ENCODE data around the gene ESR2. TPM values are rescaled to one million over a fixed set of nuclear protein-coding genes. Genes with fewer than 3 reads are reported as not detected.

Gene ESR2
- total RNA-seq, 2 donors from 2014 or later: 0.56 to 6.1 TPM

DNA sequence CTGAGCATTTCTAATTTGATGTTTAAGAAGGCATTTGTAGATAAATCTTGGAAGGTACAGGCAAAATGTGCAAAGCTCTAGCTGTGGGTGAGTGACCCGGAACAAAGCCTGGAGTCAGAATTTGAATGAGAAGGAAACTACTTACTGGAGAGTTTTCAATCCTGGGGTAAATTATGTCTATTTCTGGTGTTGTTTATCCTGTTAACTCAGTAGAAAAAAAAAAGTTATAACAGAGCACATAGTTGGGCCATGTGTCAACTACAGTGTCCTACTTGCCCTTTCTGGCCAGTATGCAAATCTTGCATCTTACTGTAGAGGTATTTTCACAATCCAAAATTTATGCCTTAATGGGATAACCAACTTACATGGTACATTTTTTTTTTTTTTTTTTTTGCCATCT lies 259.0 kb downstream of the ESR2 start:
- H3K9me3 Mint-ChIP-seq: no peaks in the 10 kb centered on the region
- no peaks in the 10 kb centered on the region for H3K27me3 Mint-ChIP-seq
- H3K36me3 Mint-ChIP-seq (ENCODE audit: low read depth): peaks cover 72% of the 10 kb centered on the region
- ATAC-seq (replicated peaks): no peak
- no peak overlapping the region for H3K4me3 Mint-ChIP-seq
- H3K4me1 Mint-ChIP-seq: no peaks in the 10 kb centered on the region
- H3K27ac Mint-ChIP-seq: no peak overlapping the region

Other genes with a start within 250 kb of the ESR2 start
- gene MTHFD1, start 94.0 kb upstream of the ESR2 start, total RNA-seq: 100 to 1,000 TPM; 142 to 282 TPM
- gene AKAP5, start 171.1 kb upstream of the ESR2 start, total RNA-seq: 1 to 10 TPM in 1 of 2 donors, under 1 TPM in 1; 0.82 to 1.0 TPM
- gene ZBTB25, start 209.5 kb upstream of the ESR2 start, total RNA-seq: 10 to 100 TPM; 29.7 to 88.5 TPM
- 100 to 1,000 TPM in 1 of 2 donors, 10 to 100 TPM in 1; 75.6 to 154 TPM for gene ZBTB1, start 210.4 kb upstream of the ESR2 start, total RNA-seq
- gene HSPA2, start 246.4 kb upstream of the ESR2 start, total RNA-seq: 1 to 10 TPM; 6.5 to 7.4 TPM